Testis (tissue), 2 donors: ENCODE results near the gene CTRB1.

Source experiments
- CTCF ChIP-seq, 3 experiments: fragments of 450-650 bp in 2 of 3; fragments of 200-600 bp in 1 of 3; sonication (generic) in 1 of 3; IDR thresholded peaks; one replicate each; pipeline ENCODE4 v1.5.1; 2016 to 2019; ENCODE audit warnings: antibody characterized with exemption in 3 of 3, mild to moderate bottlenecking in 2 of 3, moderate library complexity in 1 of 3
- POLR2A ChIP-seq: fragments of 450-650 bp; IDR thresholded peaks from one replicate; pipeline ENCODE4 v1.6.1; 2017; ENCODE audit warnings: antibody characterized with exemption, mild to moderate bottlenecking, moderate library complexity

- TF ChIP-seq CTCF (IDR thresholded peaks at IDR 0.05), result no peak
- TF ChIP-seq POLR2A, result no peak
Observed at GRCh38 chr16:75188832-75189477, 29.8 kb upstream of the CTRB1 start.
